ENCODE results near the gene GAPDHS. TPM values are rescaled to one million over a fixed set of nuclear protein-coding genes. Genes with fewer than 3 reads are reported as not detected.

Gene GAPDHS
- total and polyA plus RNA-seq, 2 of the 13 experiments (the other 11 are each of a cell fraction or from before 2014, with no cell fraction given), result not detected

DNA sequence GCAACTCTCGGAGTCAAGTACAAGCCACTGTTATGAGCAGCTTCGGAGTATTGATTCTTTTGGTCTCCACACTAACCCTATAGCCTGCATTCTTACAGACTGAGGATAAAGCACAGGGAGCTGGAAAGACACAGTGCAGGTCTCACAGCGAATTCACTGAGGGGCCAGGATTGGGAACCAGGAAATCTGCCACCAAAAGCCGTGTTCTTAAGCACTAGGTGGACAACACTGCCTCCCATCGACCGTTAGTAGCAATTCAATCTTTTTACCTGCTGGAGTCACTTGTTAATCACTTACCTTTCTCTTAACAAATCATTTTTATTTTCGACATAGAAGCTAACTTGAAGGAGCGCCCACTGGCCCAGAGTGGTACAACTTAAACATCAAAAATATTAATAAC is 59.0 kb downstream of the GAPDHS start:
- Histone ChIP-seq H3K79me2 (ENCODE audit: insufficient read depth, low read length) (no peaks in the 10 kb centered on the region), H3K4me1 (ENCODE audit: insufficient read depth, low read length) (peaks cover 17% of the 10 kb centered on the region), H3K36me3 (replicated peaks in 1 of 2; ENCODE audit: control insufficient read depth in 1 of 2, insufficient read depth in 2 of 2, low read length in 2 of 2) (no peaks in the 10 kb centered on the region), H3K27me3 (ENCODE audit: control insufficient read depth in 1 of 2, insufficient read depth in 2 of 2, low read length in 2 of 2) (peaks cover 0 to 1% of the 10 kb centered on the region in 2 experiments; a peak in 1 of 5 replicates), H3K9ac (ENCODE audit: insufficient read depth, low read depth, low read length) (no peak overlapping the region), H3K4me2 (ENCODE audit: low read depth, low read length) (no peak overlapping the region), H3K27ac (ENCODE audit: extremely low read length, insufficient read depth, low read length) (no peak overlapping the region), H2AFZ (ENCODE audit: low read length) (no peak overlapping the region), H3K4me3 (replicated peaks in 1 of 3; ENCODE audit: insufficient read depth in 1 of 3, low read depth in 2 of 3, low read length in 3 of 3) (no peak overlapping the region), H3K9me3 (ENCODE audit: low read length) (no peaks in the 10 kb centered on the region), H4K20me1 (ENCODE audit: insufficient read depth, low read length) (no peaks in the 10 kb centered on the region)
- in situ Hi-C loops (cut with HindIII; ENCODE audit: extremely low pct_ligation_motif_present, low pct_unique_long_range_greater_than_20kb) (loop anchor here (5.0 kb wide), 1 partner anchor 35 kb away; no protein-coding TSS in a partner anchor), intact Hi-C loops (cut with micrococcal nuclease; ENCODE audit: unreplicated experiment) (loop anchor here (5.0 kb wide), 1 partner anchor 35 kb away; no protein-coding TSS in a partner anchor)
- ATAC-seq (no peak), DNase-seq (ENCODE audit: low spot score) (peak; percentile 53), FAIRE-seq (peak; percentile 68)
- ChIA-PET POLR2A (interaction anchor here (0.7 to 1.0 kb wide), 2 partner anchors 13 to 51 kb away, joined by 3 read pairs; no protein-coding TSS in a partner anchor), CTCF (ENCODE audit: low intra/inter-chr PET ratio, low total read pairs) (interaction anchor here (1.0 to 2.6 kb wide), 4 partner anchors 34 to 82 kb away, joined by 3 to 14 read pairs (median 6); no protein-coding TSS in a partner anchor)
- no TSS peak for BruUV-seq (replicated peaks)
- WGBS (ENCODE audit: low lambda C conversion rate), result 27% methylated on average over 8 of the region's 8 CpGs
- TF ChIP-seq ZNF766 (CRISPR knock-in tag; IDR thresholded peaks at IDR 0.05; ENCODE audit: borderline replicate concordance) (no peak), SALL2 (CRISPR knock-in tag; IDR thresholded peaks at IDR 0.05) (no peak), HDAC2 (CRISPR knock-in tag; IDR thresholded peaks at IDR 0.05) (peak; percentile 24; the same call in 1 of the 2 replicates), MAFG (CRISPR knock-in tag; IDR thresholded peaks at IDR 0.05) (no peak), SMC3 (IDR thresholded peaks at IDR 0.05; ENCODE audit: low read length) (peak; percentile 41; the same call in 1 of the 2 replicates), PLRG1 (conservative IDR thresholded peaks at IDR 0.05) (no peak), ZNF841 (CRISPR knock-in tag; IDR thresholded peaks at IDR 0.05; ENCODE audit: borderline replicate concordance) (no peak), ZNF326 (CRISPR knock-in tag; IDR thresholded peaks at IDR 0.05; ENCODE audit: borderline replicate concordance) (no peak), GFI1 (CRISPR knock-in tag; IDR thresholded peaks at IDR 0.05; ENCODE audit: borderline replicate concordance) (no peak), ZNF3 (CRISPR knock-in tag; IDR thresholded peaks at IDR 0.05) (no peak), ZC3H13 (CRISPR knock-in tag; IDR thresholded peaks at IDR 0.05) (no peak), ZIK1 (CRISPR knock-in tag; IDR thresholded peaks at IDR 0.05; ENCODE audit: borderline replicate concordance, low read depth) (no peak), STAG1 (CRISPR knock-in tag; IDR thresholded peaks at IDR 0.05) (peak; percentile 84)
- TF ChIP-seq, protein P1, sequence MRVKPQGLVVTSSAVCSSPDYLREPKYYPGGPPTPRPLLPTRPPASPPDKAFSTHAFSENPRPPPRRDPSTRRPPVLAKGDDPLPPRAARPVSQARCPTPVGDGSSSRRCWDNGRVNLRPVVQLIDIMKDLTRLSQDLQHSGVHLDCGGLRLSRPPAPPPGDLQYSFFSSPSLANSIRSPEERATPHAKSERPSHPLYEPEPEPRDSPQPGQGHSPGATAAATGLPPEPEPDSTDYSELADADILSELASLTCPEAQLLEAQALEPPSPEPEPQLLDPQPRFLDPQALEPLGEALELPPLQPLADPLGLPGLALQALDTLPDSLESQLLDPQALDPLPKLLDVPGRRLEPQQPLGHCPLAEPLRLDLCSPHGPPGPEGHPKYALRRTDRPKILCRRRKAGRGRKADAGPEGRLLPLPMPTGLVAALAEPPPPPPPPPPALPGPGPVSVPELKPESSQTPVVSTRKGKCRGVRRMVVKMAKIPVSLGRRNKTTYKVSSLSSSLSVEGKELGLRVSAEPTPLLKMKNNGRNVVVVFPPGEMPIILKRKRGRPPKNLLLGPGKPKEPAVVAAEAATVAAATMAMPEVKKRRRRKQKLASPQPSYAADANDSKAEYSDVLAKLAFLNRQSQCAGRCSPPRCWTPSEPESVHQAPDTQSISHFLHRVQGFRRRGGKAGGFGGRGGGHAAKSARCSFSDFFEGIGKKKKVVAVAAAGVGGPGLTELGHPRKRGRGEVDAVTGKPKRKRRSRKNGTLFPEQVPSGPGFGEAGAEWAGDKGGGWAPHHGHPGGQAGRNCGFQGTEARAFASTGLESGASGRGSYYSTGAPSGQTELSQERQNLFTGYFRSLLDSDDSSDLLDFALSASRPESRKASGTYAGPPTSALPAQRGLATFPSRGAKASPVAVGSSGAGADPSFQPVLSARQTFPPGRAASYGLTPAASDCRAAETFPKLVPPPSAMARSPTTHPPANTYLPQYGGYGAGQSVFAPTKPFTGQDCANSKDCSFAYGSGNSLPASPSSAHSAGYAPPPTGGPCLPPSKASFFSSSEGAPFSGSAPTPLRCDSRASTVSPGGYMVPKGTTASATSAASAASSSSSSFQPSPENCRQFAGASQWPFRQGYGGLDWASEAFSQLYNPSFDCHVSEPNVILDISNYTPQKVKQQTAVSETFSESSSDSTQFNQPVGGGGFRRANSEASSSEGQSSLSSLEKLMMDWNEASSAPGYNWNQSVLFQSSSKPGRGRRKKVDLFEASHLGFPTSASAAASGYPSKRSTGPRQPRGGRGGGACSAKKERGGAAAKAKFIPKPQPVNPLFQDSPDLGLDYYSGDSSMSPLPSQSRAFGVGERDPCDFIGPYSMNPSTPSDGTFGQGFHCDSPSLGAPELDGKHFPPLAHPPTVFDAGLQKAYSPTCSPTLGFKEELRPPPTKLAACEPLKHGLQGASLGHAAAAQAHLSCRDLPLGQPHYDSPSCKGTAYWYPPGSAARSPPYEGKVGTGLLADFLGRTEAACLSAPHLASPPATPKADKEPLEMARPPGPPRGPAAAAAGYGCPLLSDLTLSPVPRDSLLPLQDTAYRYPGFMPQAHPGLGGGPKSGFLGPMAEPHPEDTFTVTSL (CRISPR knock-in tag; IDR thresholded peaks at IDR 0.05; ENCODE audit: borderline replicate concordance), result no peak
- TF ChIP-seq, protein P2, sequence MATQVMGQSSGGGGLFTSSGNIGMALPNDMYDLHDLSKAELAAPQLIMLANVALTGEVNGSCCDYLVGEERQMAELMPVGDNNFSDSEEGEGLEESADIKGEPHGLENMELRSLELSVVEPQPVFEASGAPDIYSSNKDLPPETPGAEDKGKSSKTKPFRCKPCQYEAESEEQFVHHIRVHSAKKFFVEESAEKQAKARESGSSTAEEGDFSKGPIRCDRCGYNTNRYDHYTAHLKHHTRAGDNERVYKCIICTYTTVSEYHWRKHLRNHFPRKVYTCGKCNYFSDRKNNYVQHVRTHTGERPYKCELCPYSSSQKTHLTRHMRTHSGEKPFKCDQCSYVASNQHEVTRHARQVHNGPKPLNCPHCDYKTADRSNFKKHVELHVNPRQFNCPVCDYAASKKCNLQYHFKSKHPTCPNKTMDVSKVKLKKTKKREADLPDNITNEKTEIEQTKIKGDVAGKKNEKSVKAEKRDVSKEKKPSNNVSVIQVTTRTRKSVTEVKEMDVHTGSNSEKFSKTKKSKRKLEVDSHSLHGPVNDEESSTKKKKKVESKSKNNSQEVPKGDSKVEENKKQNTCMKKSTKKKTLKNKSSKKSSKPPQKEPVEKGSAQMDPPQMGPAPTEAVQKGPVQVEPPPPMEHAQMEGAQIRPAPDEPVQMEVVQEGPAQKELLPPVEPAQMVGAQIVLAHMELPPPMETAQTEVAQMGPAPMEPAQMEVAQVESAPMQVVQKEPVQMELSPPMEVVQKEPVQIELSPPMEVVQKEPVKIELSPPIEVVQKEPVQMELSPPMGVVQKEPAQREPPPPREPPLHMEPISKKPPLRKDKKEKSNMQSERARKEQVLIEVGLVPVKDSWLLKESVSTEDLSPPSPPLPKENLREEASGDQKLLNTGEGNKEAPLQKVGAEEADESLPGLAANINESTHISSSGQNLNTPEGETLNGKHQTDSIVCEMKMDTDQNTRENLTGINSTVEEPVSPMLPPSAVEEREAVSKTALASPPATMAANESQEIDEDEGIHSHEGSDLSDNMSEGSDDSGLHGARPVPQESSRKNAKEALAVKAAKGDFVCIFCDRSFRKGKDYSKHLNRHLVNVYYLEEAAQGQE (IDR thresholded peaks at IDR 0.05; ENCODE audit: borderline replicate concordance in 1 of 2, low read depth in 1 of 2, low read length in 2 of 2), result no peak
